Body of pancreas (tissue), 4 donors: Measurements from ENCODE around the gene ATXN3. TPM values are rescaled to one million over a fixed set of nuclear protein-coding genes. Genes with fewer than 3 reads are reported as not detected.

Experiments
- ATAC-seq: fragments of 150-250 bp; one replicate; pipeline ENCODE4 v1.9.1; 2016
- DNase-seq, 4 donors: peaks; one replicate each; pipeline ENCODE4 v3.0.0-alpha.2; 2019
- H3K27ac ChIP-seq, 4 donors: fragments of 200-600 bp; sonication (generic); 1 replicate in 3 of 4; 2 replicates in 1 of 4; pipeline versions ENCODE4 v1.5.1 to v1.6.1; 2016 to 2019; ENCODE audit warnings: mild to moderate bottlenecking in 1 of 4, mixed read lengths in 1 of 4, moderate library complexity in 1 of 4
- H3K27me3 ChIP-seq, 2 donors: fragments of 200-600 bp; sonication (generic); one replicate each; pipeline ENCODE4 v1.6.0; 2016; ENCODE audit warnings: mild to moderate bottlenecking in 1 of 2
- H3K36me3 ChIP-seq, 2 donors: fragments of 200-600 bp; sonication (generic); replicated peaks in 1 of 2; 2 replicates each; pipeline ENCODE4 v1.5.1; 2016; ENCODE audit warnings: low read depth in 2 of 2; ENCODE audit not compliant: insufficient read depth in 1 of 2
- H3K4me1 ChIP-seq: fragments of 200-600 bp; sonication (generic); one replicate; pipeline ENCODE4 v1.6.0; 2016
- H3K4me3 ChIP-seq, 2 donors: fragments of 200-600 bp; sonication (generic); 1 replicate in 1 of 2; 2 replicates in 1 of 2; pipeline ENCODE4 v1.5.1; 2016 to 2019
- H3K9me3 ChIP-seq, 3 donors: fragments of 200-600 bp; sonication (generic); 1 replicate in 2 of 3; 2 replicates in 1 of 3; pipeline ENCODE4 v1.5.1; 2016
- POLR2A ChIP-seq, 3 donors: fragments of 450-650 bp; IDR thresholded peaks; one replicate each; pipeline ENCODE4 v1.6.1; 2016; ENCODE audit warnings: antibody characterized with exemption in 3 of 3, mild to moderate bottlenecking in 2 of 3
- WGBS, 2 donors: methylation state at CpG; one replicate each; pipeline ENCODE4 v1.1.5; 2017; 5-methylcytosine and 5-hydroxymethylcytosine counted together
- intact Hi-C: fragments of 100-400 bp; cut with DNase I; formaldehyde crosslinking; loops from one replicate; pipeline ENCODE4 v1.15.1; 2023
- total RNA-seq, 2 donors: library from RNA; depleted of rRNA; stranded (reverse); fragments of >200 nt; gene quantifications; one replicate each; pipeline ENCODE4 v1.1.0, GENCODE V29; 2016
- TF ChIP-seq, protein P1 (sequence below), 7 experiments: fragments of 450-650 bp in 4 of 7; fragments of 200-600 bp in 3 of 7; sonication (generic) in 3 of 7; IDR thresholded peaks; one replicate each; pipeline ENCODE4 v1.5.1; 2016 to 2019; ENCODE audit warnings: antibody characterized with exemption in 7 of 7

ATXN3 gene
- total RNA-seq, 2 donors from 2014 or later, result 5.9 to 16.1 TPM

DNA sequence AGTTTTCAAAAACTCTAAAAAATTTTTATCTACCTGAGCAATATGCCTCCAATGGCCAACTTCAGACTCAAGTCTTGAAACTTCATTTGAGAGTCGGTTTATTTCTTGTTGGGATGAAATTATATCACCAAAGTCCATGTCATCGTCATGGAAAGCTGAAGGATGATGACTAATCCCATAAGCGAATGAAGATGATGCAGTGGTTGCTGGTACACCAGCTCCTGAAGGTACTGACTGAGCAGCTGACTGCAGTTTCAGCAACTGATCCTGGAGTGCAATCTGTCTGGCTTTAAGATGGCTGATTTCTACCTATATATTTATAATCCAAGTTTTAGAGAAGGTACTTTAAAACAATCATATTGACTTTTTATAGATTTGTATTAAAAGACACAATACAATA is 84.9 kb downstream of the ATXN3 start:
- DNase-seq (no peak), ATAC-seq (no peak)
- Histone ChIP-seq H3K36me3 (peaks cover 0 to 2% of the 10 kb centered on the region in 2 donors), H3K4me1 (peaks cover 17% of the 10 kb centered on the region), H3K27me3 (no peaks in the 10 kb centered on the region), H3K9me3 (no peaks in the 10 kb centered on the region), H3K4me3 (no peak overlapping the region), H3K27ac (peak overlapping the region in 1 of 4 donors; percentile 17)
- TF ChIP-seq POLR2A (IDR thresholded peaks at IDR 0.05), result no peak
- TF ChIP-seq, protein P1, sequence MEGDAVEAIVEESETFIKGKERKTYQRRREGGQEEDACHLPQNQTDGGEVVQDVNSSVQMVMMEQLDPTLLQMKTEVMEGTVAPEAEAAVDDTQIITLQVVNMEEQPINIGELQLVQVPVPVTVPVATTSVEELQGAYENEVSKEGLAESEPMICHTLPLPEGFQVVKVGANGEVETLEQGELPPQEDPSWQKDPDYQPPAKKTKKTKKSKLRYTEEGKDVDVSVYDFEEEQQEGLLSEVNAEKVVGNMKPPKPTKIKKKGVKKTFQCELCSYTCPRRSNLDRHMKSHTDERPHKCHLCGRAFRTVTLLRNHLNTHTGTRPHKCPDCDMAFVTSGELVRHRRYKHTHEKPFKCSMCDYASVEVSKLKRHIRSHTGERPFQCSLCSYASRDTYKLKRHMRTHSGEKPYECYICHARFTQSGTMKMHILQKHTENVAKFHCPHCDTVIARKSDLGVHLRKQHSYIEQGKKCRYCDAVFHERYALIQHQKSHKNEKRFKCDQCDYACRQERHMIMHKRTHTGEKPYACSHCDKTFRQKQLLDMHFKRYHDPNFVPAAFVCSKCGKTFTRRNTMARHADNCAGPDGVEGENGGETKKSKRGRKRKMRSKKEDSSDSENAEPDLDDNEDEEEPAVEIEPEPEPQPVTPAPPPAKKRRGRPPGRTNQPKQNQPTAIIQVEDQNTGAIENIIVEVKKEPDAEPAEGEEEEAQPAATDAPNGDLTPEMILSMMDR (IDR thresholded peaks at IDR 0.05), result no peak
- whole genome bisulfite sequencing, 2 donors, result 95% methylated on average over 3 of the region's 3 CpGs
- intact Hi-C loops, result no loop called here

DNA sequence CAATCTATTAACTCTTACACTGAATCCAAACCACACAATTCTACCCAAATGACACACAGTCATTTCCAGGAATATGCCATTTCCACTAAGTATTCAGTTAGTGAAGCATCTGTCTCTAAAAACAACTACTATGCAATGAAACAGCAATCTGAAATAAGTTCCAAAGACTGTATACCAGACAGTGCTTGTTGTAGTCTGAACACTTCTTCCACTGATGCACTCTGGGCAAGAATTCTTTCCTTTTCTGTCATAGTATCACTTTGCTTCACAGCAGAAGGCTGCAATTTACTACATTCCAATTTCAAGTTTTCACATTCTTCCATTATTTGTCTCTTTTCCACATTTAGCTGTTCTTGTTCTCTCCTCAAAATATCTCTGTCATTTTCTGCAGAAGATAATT is 92.3 kb downstream of the ATXN3 start:
- intact Hi-C loops, result no loop called here

DNA sequence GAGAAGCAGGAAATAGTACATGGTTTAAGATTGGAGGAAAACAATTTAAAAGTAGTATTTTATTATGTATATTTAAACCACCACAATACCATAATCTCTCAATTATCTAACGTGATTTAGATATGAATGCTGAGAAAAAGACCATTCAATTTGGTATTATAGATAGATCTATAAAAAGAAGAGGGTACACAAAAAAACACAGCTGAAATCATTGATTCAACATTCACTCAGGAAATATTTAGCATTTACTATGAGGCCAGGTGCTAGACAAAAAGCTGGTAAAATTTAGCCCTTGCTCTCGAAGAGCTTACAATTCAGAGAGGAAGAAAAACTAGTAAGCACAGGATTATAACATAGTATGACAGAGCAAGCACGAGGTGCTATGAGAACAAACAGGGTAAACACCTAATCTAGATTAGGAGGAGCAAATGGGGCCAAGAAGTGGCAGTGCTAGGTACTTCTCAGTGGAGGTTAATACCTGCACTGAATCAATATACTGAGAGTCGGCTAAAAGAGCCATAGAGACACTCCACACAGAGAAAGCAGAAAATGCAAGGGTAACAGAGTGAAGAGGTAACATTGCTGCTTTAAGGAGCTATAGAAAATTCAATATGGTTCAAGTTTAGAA is 94.1 kb downstream of the ATXN3 start:
- no peaks in the 10 kb centered on the region for H3K27me3 ChIP-seq
- H3K36me3 ChIP-seq, result peaks cover 12 to 35% of the 10 kb centered on the region in 2 donors
- ATAC-seq (peak; percentile 81), DNase-seq (peak in 2 of 4 donors; percentile 25 to 39)
- H3K9me3 ChIP-seq, result no peaks in the 10 kb centered on the region
- 15 to 25% methylated on average over 4 of the region's 4 CpGs for WGBS, 2 donors
- peaks cover 11% of the 10 kb centered on the region for H3K4me1 ChIP-seq
- TF ChIP-seq, protein P1 (IDR thresholded peaks at IDR 0.05), result no peak
- TF ChIP-seq POLR2A (IDR thresholded peaks at IDR 0.05), result no peak
- H3K27ac ChIP-seq, result peak overlapping the region in 3 of 4 donors; percentile 10 to 15 (median 11)
- intact Hi-C loops, result no loop called here
- H3K4me3 ChIP-seq, result no peak overlapping the region

More for the DNA sequence above, 92.3 kb downstream of the ATXN3 start:
- Histone ChIP-seq H3K4me3 (no peak overlapping the region), H3K27ac (no peak overlapping the region), H3K9me3 (no peaks in the 10 kb centered on the region), H3K36me3 (peaks cover 12 to 32% of the 10 kb centered on the region in 2 donors), H3K4me1 (peaks cover 11% of the 10 kb centered on the region), H3K27me3 (no peaks in the 10 kb centered on the region)
- TF ChIP-seq POLR2A (IDR thresholded peaks at IDR 0.05), result no peak
- TF ChIP-seq, protein P1 (IDR thresholded peaks at IDR 0.05), result no peak
- DNase-seq, result no peak
- ATAC-seq, result no peak

DNA sequence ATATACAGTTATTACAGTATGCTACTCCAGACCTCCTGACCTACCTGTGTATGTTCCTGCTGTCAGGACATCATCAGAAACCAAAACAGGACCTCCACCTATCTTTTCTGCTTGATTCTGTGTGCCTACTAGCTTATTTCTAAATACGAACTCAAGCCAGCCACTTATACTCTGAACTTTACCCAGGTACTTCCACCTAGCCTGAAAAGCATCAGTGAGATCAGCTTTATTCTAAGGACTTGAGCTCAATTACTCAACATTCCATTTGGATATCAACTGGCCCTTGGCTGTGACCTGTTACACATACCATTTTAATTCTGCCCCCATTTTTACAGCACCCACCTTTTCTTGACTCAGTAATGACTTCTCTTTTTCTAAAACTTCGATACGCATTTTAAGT is 95.7 kb downstream of the ATXN3 start:
- no peaks in the 10 kb centered on the region for H3K9me3 ChIP-seq
- peaks cover 12 to 37% of the 10 kb centered on the region in 2 donors for H3K36me3 ChIP-seq
- H3K4me1 ChIP-seq, result peaks cover 11% of the 10 kb centered on the region
- H3K27me3 ChIP-seq, result no peaks in the 10 kb centered on the region
- no peak overlapping the region for H3K4me3 ChIP-seq
- no peak overlapping the region for H3K27ac ChIP-seq
- DNase-seq, result no peak
- no peak for ATAC-seq
- TF ChIP-seq, protein P1 (IDR thresholded peaks at IDR 0.05), result no peak
- no peak for TF ChIP-seq POLR2A (IDR thresholded peaks at IDR 0.05)
- WGBS, 2 donors, result 94 to 95% methylated on average over 3 of the region's 3 CpGs
- intact Hi-C loops, result no loop called here

DNA sequence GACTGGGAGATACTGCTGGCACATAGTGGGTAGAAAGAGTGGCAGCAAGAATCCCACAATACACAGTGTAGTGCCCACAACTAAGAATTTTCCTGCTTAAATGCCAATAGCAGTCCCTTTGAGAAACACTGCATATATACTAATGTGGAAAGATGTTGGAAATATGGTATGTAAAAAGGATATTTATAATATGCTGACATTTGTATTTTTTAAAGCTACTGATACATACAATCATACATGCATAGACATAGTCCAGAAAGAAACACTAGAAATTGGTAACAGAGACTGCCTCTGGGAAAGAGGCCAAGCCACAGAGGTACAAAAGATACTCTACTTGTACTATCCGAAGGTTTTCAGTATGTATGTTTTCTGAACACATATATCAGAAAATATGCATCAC is 96.8 kb downstream of the ATXN3 start:
- intact Hi-C loops, result no loop called here
- Histone ChIP-seq H3K27me3 (no peaks in the 10 kb centered on the region), H3K36me3 (peaks cover 3 to 32% of the 10 kb centered on the region in 2 donors), H3K27ac (no peak overlapping the region), H3K4me3 (no peak overlapping the region), H3K9me3 (no peaks in the 10 kb centered on the region), H3K4me1 (peaks cover 11% of the 10 kb centered on the region)
- TF ChIP-seq, protein P1 (IDR thresholded peaks at IDR 0.05), result no peak
- TF ChIP-seq POLR2A (IDR thresholded peaks at IDR 0.05), result no peak
- no peak for ATAC-seq
- no peak for DNase-seq
- 43 to 66% methylated on average over 1 of the region's 1 CpG for WGBS, 2 donors
